Measurements from ENCODE around the gene CR2. TPM values are rescaled to one million over a fixed set of nuclear protein-coding genes. Genes with fewer than 3 reads are reported as not detected.

The CR2 gene
- total and polyA plus RNA-seq, 8 donors, result 0.08 to 0.95 (median 0.28) TPM

- peak within 1 kb of the TSS; percentile 27 to 53 for H3K4me3 ChIP-seq
- H3K4me1 ChIP-seq, result peaks cover 0 to 17% of the 10 kb centered on the region in 2 donors
- peak in 3 of 4 donors; percentile 10 to 92 (median 69) for DNase-seq
- TF ChIP-seq, protein P1, sequence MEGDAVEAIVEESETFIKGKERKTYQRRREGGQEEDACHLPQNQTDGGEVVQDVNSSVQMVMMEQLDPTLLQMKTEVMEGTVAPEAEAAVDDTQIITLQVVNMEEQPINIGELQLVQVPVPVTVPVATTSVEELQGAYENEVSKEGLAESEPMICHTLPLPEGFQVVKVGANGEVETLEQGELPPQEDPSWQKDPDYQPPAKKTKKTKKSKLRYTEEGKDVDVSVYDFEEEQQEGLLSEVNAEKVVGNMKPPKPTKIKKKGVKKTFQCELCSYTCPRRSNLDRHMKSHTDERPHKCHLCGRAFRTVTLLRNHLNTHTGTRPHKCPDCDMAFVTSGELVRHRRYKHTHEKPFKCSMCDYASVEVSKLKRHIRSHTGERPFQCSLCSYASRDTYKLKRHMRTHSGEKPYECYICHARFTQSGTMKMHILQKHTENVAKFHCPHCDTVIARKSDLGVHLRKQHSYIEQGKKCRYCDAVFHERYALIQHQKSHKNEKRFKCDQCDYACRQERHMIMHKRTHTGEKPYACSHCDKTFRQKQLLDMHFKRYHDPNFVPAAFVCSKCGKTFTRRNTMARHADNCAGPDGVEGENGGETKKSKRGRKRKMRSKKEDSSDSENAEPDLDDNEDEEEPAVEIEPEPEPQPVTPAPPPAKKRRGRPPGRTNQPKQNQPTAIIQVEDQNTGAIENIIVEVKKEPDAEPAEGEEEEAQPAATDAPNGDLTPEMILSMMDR (IDR thresholded peaks at IDR 0.05), result no peak
- intact Hi-C loops (cut with DNase I), result no loop called here
- ATAC-seq, result peak; percentile 77
- H3K27me3 ChIP-seq, result peaks cover 26 to 55% of the 10 kb centered on the region in 2 donors
- no peaks in the 10 kb centered on the region for H3K36me3 ChIP-seq
- peak within 1 kb of the TSS; percentile 19 to 92 for H3K27ac ChIP-seq
- no peaks in the 10 kb centered on the region for H3K9me3 ChIP-seq
These were observed 42.0 kb downstream of the CR2 start, which contains the start of gene CR1 for GRCh38 chr1:207495801-207496792. Gene CR1 (plus strand): TSS chr1:207496157. CDS start chr1:207496268, 111 bp downstream.

GRCh38 chr1:207497941-207498340, 43.8 kb downstream of the CR2 start:
- H3K27ac ChIP-seq, result peak overlapping the region in 1 of 2 donors; percentile 92
- H3K27me3 ChIP-seq, result peaks cover 26 to 72% of the 10 kb centered on the region in 2 donors
- peak overlapping the region in 1 of 2 donors; percentile 53 for H3K4me3 ChIP-seq
- peaks cover 0 to 17% of the 10 kb centered on the region in 2 donors for H3K4me1 ChIP-seq
- TF ChIP-seq, protein P1 (IDR thresholded peaks at IDR 0.05), result no peak
- ATAC-seq, result peak; percentile 20
- no peaks in the 10 kb centered on the region for H3K36me3 ChIP-seq
- intact Hi-C loops (cut with DNase I), result no loop called here
- no peak for DNase-seq
- H3K9me3 ChIP-seq, result no peaks in the 10 kb centered on the region

GRCh38 chr1:207499573-207499972, 45.4 kb downstream of the CR2 start:
- no peak overlapping the region for H3K27ac ChIP-seq
- TF ChIP-seq, protein P1 (IDR thresholded peaks at IDR 0.05), result peak; percentile 47 to 63
- no peaks in the 10 kb centered on the region for H3K9me3 ChIP-seq
- intact Hi-C loops (cut with DNase I), result no loop called here
- DNase-seq (peak in 3 of 4 donors; percentile 48 to 77 (median 54)), ATAC-seq (peak; percentile 88)
- H3K36me3 ChIP-seq, result no peaks in the 10 kb centered on the region
- peaks cover 0 to 17% of the 10 kb centered on the region in 2 donors for H3K4me1 ChIP-seq
- H3K4me3 ChIP-seq, result no peak overlapping the region
- peaks cover 26 to 57% of the 10 kb centered on the region in 2 donors for H3K27me3 ChIP-seq

- H3K4me3 ChIP-seq, result no peak overlapping the region
- intact Hi-C loops (cut with DNase I), result no loop called here
- H3K36me3 ChIP-seq, result no peaks in the 10 kb centered on the region
- no peak for DNase-seq
- H3K27ac ChIP-seq, result no peak overlapping the region
- peaks cover 0 to 17% of the 10 kb centered on the region in 2 donors for H3K4me1 ChIP-seq
- no peaks in the 10 kb centered on the region for H3K9me3 ChIP-seq
- no peak for ATAC-seq
- TF ChIP-seq, protein P1 (IDR thresholded peaks at IDR 0.05), result no peak
- H3K27me3 ChIP-seq, result peaks cover 26 to 53% of the 10 kb centered on the region in 2 donors
These were observed 46.2 kb downstream of the CR2 start for GRCh38 chr1:207500306-207500705.

DNA sequence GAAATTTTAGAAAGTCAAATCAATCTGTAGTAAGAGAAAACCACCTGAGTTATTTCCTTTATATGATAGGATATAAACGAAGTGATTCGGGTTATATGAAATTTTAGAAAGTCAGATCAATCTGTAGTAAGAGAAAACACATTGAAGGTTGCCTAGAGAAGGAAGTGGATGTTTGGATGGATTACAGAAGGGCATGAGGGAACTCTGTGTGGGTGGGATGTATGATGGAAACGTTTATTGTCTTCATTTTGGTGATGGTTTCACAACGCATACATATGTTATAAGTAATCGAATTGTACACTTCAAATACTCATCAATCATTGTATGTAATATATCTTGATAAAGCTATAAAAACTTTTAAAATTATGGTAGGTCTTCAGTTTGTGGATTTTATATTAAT, 46.9 kb downstream of the CR2 start:
- DNase-seq (no peak), ATAC-seq (no peak)
- Histone ChIP-seq H3K27me3 (peaks cover 20 to 46% of the 10 kb centered on the region in 2 donors), H3K9me3 (no peaks in the 10 kb centered on the region), H3K36me3 (no peaks in the 10 kb centered on the region), H3K4me1 (peaks cover 0 to 10% of the 10 kb centered on the region in 2 donors), H3K27ac (no peak overlapping the region), H3K4me3 (no peak overlapping the region)
- intact Hi-C loops (cut with DNase I), result no loop called here
- TF ChIP-seq, protein P1 (IDR thresholded peaks at IDR 0.05), result no peak

All from left lung (tissue), 10 donors.